ENCODE data around the gene MADD. TPM values are rescaled to one million over a fixed set of nuclear protein-coding genes. Genes with fewer than 3 reads are reported as not detected.

Gene MADD
- total RNA-seq, 1 experiment from 2014 or later, result 132 TPM

- TF ChIP-seq, protein P1, sequence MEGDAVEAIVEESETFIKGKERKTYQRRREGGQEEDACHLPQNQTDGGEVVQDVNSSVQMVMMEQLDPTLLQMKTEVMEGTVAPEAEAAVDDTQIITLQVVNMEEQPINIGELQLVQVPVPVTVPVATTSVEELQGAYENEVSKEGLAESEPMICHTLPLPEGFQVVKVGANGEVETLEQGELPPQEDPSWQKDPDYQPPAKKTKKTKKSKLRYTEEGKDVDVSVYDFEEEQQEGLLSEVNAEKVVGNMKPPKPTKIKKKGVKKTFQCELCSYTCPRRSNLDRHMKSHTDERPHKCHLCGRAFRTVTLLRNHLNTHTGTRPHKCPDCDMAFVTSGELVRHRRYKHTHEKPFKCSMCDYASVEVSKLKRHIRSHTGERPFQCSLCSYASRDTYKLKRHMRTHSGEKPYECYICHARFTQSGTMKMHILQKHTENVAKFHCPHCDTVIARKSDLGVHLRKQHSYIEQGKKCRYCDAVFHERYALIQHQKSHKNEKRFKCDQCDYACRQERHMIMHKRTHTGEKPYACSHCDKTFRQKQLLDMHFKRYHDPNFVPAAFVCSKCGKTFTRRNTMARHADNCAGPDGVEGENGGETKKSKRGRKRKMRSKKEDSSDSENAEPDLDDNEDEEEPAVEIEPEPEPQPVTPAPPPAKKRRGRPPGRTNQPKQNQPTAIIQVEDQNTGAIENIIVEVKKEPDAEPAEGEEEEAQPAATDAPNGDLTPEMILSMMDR (conservative IDR thresholded peaks at IDR 0.05; ENCODE audit: low read depth, low read length), result no peak
- no peak for TF ChIP-seq EZH2 (IDR thresholded peaks at IDR 0.05; ENCODE audit: borderline replicate concordance, low read depth, low read length, poor library complexity, severe bottlenecking)
- DNase-seq (ENCODE audit: low spot score), result no peak
- ChIA-PET POLR2A (ENCODE audit: low non-redundant PET) (no interaction called here), CTCF (no interaction called here)
- no peak overlapping the region for H3K27ac ChIP-seq (ENCODE audit: low read depth, low read length, poor library complexity, severe bottlenecking)
- H3K9me3 ChIP-seq (ENCODE audit: low read depth, low read length, poor library complexity, severe bottlenecking), result no peaks in the 10 kb centered on the region
- H3K4me3 ChIP-seq (ENCODE audit: low read depth, low read length, poor library complexity, severe bottlenecking), result no peak overlapping the region
- H3K4me1 ChIP-seq (ENCODE audit: insufficient read depth, low read length, poor library complexity, severe bottlenecking), result peaks cover 4% of the 10 kb centered on the region
- no peaks in the 10 kb centered on the region for H3K27me3 ChIP-seq (replicated peaks; ENCODE audit: insufficient read depth, low read depth, low read length, poor library complexity)
- H3K36me3 ChIP-seq (ENCODE audit: insufficient read depth, low read length, poor library complexity, severe bottlenecking), result peaks cover 86% of the 10 kb centered on the region
- no TSS peak for BruUV-seq (replicated peaks)
- intact Hi-C loops (cut with micrococcal nuclease; ENCODE audit: unreplicated experiment), result no loop called here
Measured at GRCh38 chr11:47242596-47243192, 27.2 kb upstream of the MADD start.

DNA sequence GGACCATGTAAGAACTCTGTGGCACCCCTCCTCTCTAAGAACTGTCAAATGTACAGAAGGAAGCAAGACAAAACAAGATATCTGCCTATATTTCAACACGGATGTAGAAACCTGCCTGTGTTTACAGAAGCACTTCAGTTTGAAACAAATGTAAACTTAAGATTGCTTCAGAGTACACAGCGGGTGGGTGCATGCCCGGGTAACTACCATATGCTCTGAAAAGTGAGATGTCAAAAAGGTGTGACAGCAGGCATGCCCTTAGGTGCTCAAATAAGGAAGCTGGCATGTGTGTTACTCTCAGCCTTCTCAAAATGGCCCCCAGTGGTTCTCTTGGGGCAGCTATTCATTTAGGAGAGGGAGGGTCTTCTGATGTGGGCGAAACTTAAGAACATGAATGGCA, 26.5 kb upstream of the MADD start:
- CTCF ChIA-PET, result no interaction called here
- DNase-seq (ENCODE audit: low spot score), result no peak
- no TSS peak for BruUV-seq (replicated peaks)
- Histone ChIP-seq H3K4me3 (ENCODE audit: low read depth, low read length, poor library complexity, severe bottlenecking) (no peak overlapping the region), H3K9me3 (ENCODE audit: low read depth, low read length, poor library complexity, severe bottlenecking) (no peaks in the 10 kb centered on the region), H3K27me3 (replicated peaks; ENCODE audit: insufficient read depth, low read depth, low read length, poor library complexity) (no peaks in the 10 kb centered on the region), H3K27ac (ENCODE audit: low read depth, low read length, poor library complexity, severe bottlenecking) (no peak overlapping the region), H3K36me3 (ENCODE audit: insufficient read depth, low read length, poor library complexity, severe bottlenecking) (peaks cover 79% of the 10 kb centered on the region), H3K4me1 (ENCODE audit: insufficient read depth, low read length, poor library complexity, severe bottlenecking) (peaks cover 8% of the 10 kb centered on the region)
- POLR2A ChIA-PET (ENCODE audit: low non-redundant PET), result no interaction called here
- intact Hi-C loops (cut with micrococcal nuclease; ENCODE audit: unreplicated experiment), result no loop called here
- TF ChIP-seq, protein P1 (conservative IDR thresholded peaks at IDR 0.05; ENCODE audit: low read depth, low read length), result no peak
- TF ChIP-seq EZH2 (IDR thresholded peaks at IDR 0.05; ENCODE audit: borderline replicate concordance, low read depth, low read length, poor library complexity, severe bottlenecking), result no peak

DNA sequence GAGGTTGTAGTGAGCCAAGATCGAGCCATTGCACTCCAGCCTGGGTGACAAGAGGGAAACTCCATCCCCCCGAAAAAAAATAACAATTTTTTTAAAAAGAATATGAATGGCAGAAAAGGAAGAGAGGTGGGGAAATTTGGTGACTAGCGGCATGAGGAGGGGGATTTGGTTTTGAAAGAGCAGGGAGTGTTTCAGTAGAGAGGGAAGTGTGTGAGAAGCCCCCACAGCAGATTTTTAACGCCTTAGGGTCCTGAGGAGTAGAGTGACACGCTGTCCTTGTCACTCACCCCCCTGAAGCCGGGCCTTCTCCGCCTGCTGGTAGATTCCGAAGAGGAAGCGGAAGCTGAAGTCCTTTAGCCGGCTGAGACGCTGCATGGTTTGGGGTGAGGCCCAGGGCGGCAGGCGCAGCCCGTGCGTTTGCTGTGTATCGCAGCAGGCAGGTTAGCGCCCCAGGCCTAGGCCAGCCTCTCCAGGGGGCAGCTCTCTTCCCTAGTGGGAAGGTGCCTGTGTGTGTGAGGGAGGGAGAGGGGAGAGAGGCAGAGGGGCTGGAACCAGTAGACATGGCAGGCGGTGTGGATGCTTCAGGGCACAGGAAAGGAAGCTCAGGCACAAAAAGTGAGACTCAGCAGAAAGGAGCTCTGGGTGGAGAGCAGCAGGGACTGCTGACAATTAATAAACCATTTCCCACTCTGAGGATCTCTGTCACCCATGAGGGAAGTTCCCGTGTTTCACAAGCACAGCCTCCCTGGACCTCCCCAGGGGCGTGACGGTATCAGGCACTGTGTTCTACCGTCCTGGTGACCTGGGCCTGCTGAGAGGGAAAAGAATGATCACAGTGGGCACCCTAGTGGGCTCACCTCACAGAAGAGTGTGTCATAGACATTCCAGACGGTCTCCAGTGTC, 25.2 kb upstream of the MADD start:
- no peak for DNase-seq (ENCODE audit: low spot score)
- CTCF ChIA-PET, result interaction anchor here (0.5 to 0.6 kb wide), 3 partner anchors 25 to 168 kb away, joined by 3 to 7 read pairs (median 4); partner anchors contain the start of gene MADD
- POLR2A ChIA-PET (ENCODE audit: low non-redundant PET), result no interaction called here
- no peak overlapping the region for H3K4me3 ChIP-seq (ENCODE audit: low read depth, low read length, poor library complexity, severe bottlenecking)
- no TSS peak for BruUV-seq (replicated peaks)
- TF ChIP-seq, protein P1 (conservative IDR thresholded peaks at IDR 0.05; ENCODE audit: low read depth, low read length), result no peak
- no peak for TF ChIP-seq EZH2 (IDR thresholded peaks at IDR 0.05; ENCODE audit: borderline replicate concordance, low read depth, low read length, poor library complexity, severe bottlenecking)
- no peaks in the 10 kb centered on the region for H3K9me3 ChIP-seq (ENCODE audit: low read depth, low read length, poor library complexity, severe bottlenecking)
- intact Hi-C loops (cut with micrococcal nuclease; ENCODE audit: unreplicated experiment), result loop anchor here (5.0 kb wide), 1 partner anchor 67 kb away; the partner anchor contains the start of gene ARFGAP2
- peaks cover 66% of the 10 kb centered on the region for H3K36me3 ChIP-seq (ENCODE audit: insufficient read depth, low read length, poor library complexity, severe bottlenecking)
- no peaks in the 10 kb centered on the region for H3K27me3 ChIP-seq (replicated peaks; ENCODE audit: insufficient read depth, low read depth, low read length, poor library complexity)
- H3K4me1 ChIP-seq (ENCODE audit: insufficient read depth, low read length, poor library complexity, severe bottlenecking), result peaks cover 13% of the 10 kb centered on the region
- H3K27ac ChIP-seq (ENCODE audit: low read depth, low read length, poor library complexity, severe bottlenecking), result no peak overlapping the region

All from A673 (cell line).